Cardiac fibroblast (primary cell): ENCODE measurements around the gene ACY1.

Experiments
- DNase-seq, 2 donors: peaks; one replicate each; pipeline versions ENCODE4 v3.0.0 to v3.0.0-alpha.2; 2010; ENCODE audit warnings: low read depth in 2 of 2
- H3K4me3 ChIP-seq, 2 donors: replicated peaks in 1 of 2; 1 replicate in 1 of 2; 2 replicates in 1 of 2; pipeline ENCODE4 v1.5.1; 2011; ENCODE audit warnings: low read depth in 2 of 2, low read length in 2 of 2, mild to moderate bottlenecking in 2 of 2, moderate library complexity in 1 of 2
- CTCF ChIP-seq: IDR thresholded peaks from one replicate; pipeline ENCODE4 v1.5.1; 2011; ENCODE audit warnings: low read depth, mild to moderate bottlenecking, low read length, inconsistent platforms

ACY1 gene

GRCh38 chr3:51942603-51943450 lies 40.5 kb upstream of the ACY1 start:
- peak; percentile 63 to 72 for DNase-seq
- H3K4me3 ChIP-seq, result peak overlapping the region; percentile 39 to 55
- no peak for TF ChIP-seq CTCF

GRCh38 chr3:51943451-51944391 lies 39.6 kb upstream of the ACY1 start:
- no peak overlapping the region for H3K4me3 ChIP-seq
- no peak for DNase-seq

GRCh38 chr3:51944451-51945021 lies 38.8 kb upstream of the ACY1 start:
- DNase-seq, result no peak
- TF ChIP-seq CTCF, result no peak
- no peak overlapping the region for H3K4me3 ChIP-seq

More at GRCh38 chr3:51943451-51944391, 39.6 kb upstream of the ACY1 start:
- no peak for TF ChIP-seq CTCF

GRCh38 chr3:51945031-51945840 lies 38.1 kb upstream of the ACY1 start:
- no peak for DNase-seq
- TF ChIP-seq CTCF, result no peak
- no peak overlapping the region for H3K4me3 ChIP-seq

GRCh38 chr3:51945926-51946705 lies 37.2 kb upstream of the ACY1 start:
- H3K4me3 ChIP-seq, result no peak overlapping the region
- no peak for TF ChIP-seq CTCF
- DNase-seq, result no peak
